ENCODE data around the gene GBP3.

DNA sequence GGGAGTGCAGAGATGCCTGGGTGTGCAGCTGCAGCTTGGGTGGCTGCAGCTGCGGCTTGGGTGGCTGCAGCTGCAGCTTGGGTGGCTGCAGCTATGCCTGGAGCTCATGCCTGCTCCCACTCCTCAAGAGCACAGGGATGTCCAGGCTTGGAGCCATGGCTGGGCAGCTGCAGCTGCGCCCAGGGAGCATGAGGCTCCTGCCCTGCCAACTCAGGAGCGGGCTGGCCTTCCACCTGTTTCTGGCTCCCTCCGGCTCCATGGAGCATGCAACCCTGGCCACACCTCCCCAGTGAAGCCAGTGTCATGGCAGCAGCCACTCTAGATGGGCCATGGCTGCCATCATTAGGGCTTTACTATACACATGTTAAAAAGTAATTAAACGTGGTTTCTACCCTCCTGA, 21.3 kb upstream of the GBP3 start:
- TF ChIP-seq, protein P1, sequence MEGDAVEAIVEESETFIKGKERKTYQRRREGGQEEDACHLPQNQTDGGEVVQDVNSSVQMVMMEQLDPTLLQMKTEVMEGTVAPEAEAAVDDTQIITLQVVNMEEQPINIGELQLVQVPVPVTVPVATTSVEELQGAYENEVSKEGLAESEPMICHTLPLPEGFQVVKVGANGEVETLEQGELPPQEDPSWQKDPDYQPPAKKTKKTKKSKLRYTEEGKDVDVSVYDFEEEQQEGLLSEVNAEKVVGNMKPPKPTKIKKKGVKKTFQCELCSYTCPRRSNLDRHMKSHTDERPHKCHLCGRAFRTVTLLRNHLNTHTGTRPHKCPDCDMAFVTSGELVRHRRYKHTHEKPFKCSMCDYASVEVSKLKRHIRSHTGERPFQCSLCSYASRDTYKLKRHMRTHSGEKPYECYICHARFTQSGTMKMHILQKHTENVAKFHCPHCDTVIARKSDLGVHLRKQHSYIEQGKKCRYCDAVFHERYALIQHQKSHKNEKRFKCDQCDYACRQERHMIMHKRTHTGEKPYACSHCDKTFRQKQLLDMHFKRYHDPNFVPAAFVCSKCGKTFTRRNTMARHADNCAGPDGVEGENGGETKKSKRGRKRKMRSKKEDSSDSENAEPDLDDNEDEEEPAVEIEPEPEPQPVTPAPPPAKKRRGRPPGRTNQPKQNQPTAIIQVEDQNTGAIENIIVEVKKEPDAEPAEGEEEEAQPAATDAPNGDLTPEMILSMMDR (IDR thresholded peaks at IDR 0.05) = no peak
- no peak for TF ChIP-seq POLR2A (IDR thresholded peaks at IDR 0.05)
